Endometrial microvascular endothelial cells (primary cell): ENCODE measurements around the gene ZNF526. TPM values are rescaled to one million over a fixed set of nuclear protein-coding genes. Genes with fewer than 3 reads are reported as not detected.
"Not testable (repeated sequence)": the region's sequence is repeated elsewhere in the genome, so short reads cannot be mapped to it uniquely, and the experiment has no call there.

Experiments
- in situ Hi-C: cut with HindIII; loops from 2 replicates; pipeline ENCODE4 v1.10.0; 2017; ENCODE audit warnings: low sequenced_read_pairs, low pct_unique_long_range_greater_than_20kb; ENCODE audit errors: inconsistent ontology term
- total RNA-seq: library from RNA; depleted of rRNA; stranded (reverse); fragments of >200 nt; gene quantifications from one replicate; pipeline ENCODE4 v1.2.3, GENCODE V29; 2015; ENCODE audit errors: inconsistent ontology term

Gene ZNF526
- total RNA-seq, 1 donor from 2014 or later: 6.7 TPM

DNA sequence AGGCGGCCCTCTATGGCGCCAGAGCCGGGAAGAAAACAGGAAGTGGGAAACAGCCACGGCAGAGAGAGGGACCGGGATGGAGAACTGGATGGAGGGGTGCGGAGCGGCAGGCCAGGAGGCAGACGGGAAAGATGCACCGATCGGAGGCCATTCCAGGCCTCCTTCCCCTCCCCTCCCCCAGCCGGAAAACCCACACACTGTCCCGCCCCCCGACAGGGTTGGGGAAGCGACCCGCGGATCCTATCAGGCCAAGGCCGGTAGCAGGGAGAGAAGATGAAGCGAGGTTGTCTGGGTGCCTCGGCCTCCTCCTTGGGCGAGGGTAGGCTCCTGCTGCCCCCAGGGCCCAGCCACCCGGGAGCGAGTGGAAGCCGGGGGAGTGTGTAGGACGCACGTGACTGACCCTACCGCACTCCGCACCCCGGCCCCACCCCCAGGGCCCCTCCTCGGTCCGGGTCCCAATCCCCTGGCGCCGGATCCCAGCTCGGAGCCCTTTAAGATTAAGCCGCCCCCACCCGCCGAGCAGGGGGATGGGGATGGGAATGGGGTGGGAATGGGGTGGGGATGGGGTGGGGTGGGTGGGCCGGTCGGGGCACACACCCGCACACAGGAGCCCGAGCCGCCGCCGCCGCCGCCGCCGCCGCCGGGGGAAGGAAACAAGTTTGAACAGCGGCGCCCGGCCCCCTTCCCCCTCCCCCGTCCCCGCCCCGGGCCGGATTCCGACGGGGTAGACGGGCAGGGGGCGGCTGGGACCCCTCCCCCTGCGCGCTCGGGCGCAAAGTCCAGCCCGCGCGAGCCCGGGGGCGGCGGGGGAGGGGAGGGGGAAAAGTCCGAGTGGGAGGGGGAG is 33.4 kb downstream of the ZNF526 start:
- in situ Hi-C loops: no loop called here

DNA sequence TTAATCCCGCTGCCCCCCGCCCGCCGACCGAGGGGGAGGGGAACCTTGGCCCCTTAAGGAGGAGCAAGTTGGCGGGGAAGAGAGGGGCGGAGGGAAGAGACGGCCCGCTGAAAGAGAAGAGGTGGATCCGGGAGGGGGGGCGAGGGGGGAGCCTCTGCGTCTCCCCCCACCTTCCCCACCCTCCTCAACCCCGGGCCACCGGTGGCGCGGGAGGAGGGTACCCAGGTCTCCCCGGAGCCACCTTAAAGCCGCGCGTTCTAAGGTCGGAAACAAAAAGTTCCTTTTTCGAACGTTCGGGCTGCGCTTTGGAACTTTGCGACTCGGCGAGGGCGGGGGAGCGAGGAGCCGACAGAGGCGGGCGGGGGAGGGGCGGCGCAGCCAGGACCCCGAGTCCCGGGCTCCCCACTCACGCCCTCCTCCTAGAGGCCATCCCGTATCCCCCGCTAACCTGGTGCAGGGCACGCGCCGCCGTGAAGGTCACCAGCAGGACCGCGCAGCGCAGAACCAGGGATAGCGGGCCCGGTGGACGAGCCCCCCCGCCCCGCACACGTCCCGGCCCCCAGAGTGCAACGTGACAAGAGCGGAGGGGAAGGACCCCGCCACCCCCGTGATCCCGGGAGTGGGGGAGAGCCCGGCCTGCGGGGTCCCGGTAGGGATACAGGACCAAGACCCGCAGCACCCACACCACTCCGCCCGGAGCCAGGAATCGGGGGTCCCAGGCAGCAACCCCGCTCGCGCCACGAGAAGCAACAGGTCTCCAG is 34.2 kb downstream of the ZNF526 start:
- in situ Hi-C loops: no loop called here

DNA sequence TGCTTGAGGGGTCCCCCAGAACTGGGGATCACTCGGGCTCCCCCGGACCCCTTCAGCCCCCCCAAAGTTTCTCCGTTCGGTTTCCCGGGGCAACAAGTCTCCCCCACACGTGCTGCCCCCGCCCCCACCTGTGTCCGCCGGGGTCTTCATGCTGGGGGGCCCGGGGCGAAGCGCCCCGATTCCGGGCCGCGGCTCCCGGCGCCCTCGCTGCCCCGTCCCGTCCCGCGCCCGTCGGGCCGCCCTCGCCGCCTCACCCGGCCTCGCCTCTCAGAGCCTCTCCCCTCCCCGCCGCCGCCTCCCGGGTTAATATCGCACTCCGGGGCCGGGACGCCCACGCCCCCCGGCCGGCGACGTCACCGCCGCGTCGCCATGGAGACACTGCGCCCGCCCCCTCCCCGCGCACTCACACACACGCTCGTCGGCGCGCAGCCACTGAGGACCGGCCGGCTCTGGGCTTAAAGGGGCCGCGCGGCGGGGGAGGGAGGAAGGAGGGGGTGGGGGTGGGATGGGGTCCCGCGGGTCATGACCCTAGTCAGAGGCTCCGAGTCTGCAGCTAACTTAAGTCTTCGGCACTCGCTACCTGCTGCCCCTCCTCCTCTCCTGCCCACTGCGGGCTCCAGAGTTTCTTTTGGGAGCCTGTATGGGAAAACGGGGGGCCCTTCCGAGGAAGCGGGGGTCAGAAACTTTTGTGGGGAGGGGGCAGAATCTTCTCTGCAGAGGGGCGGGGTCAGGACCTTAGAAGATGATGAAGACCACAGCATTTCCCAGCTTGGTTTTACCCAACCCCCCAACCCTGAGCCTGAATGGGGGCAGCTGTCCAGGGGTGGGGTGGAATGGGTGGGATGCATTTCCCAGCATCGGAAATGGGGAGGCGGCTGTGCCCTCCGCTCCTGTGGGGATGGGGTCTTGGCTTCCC is 35.0 kb downstream of the ZNF526 start, which contains the start of gene ERF:
Gene ERF, minus strand, starts transcription at position 279 of the 916 bp plus-strand sequence. Its CDS starts 129 bp downstream, at position 150.
- in situ Hi-C loops: no loop called here

GRCh38 chr19:42255766-42256745 is 35.9 kb downstream of the ZNF526 start:
- in situ Hi-C loops: no loop called here

- in situ Hi-C loops: not testable (repeated sequence)
Observed at GRCh38 chr19:42257842-42258241, 37.7 kb downstream of the ZNF526 start.

- in situ Hi-C loops: no loop called here
Observed at GRCh38 chr19:42261763-42262162, 41.7 kb downstream of the ZNF526 start.

DNA sequence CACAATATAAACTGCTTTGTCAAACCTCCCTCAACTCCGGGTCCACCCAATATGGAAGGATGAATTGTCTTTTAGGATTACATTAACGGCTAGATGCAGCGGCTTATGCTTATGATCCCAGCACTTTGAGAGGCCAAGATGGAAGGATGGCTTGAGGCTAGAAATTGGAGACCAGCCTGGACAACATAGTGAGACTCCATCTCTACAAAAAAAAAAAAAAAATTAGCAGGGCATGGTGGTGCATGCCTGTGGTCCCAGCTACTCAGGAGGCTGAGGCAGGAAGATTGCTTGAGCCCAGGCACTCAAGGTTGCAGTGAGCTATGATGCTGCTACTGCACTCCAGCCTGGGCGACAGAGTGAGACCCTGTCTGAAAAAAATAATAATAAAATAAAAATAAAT is 46.0 kb downstream of the ZNF526 start:
- in situ Hi-C loops: not testable (repeated sequence)

- in situ Hi-C loops: not testable (repeated sequence)
Observed at GRCh38 chr19:42266928-42267603, 47.0 kb downstream of the ZNF526 start.

DNA sequence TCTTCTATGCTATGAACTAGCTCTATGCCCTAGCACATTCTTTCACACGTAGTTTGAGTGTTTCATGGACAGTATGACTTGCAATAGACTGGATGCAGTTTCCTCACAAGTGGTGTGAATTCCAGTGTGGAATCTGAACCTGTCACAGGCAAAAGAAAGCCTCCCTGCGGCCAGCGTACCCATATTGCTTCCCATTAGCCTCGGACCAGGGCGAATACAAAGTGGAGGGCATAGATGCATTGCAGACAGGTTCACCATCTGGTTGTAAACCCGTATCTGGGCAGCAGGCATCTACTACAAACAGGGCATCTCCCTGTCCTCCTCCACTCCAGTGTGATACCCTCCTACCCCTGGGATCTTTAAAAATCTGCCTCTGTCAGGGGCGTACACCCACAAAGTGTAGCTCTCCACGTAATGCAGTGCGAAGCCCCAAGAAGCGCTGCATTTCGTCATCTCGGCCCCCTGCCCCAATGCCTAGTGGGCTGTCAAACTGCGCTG is 47.6 kb downstream of the ZNF526 start:
- in situ Hi-C loops: no loop called here

DNA sequence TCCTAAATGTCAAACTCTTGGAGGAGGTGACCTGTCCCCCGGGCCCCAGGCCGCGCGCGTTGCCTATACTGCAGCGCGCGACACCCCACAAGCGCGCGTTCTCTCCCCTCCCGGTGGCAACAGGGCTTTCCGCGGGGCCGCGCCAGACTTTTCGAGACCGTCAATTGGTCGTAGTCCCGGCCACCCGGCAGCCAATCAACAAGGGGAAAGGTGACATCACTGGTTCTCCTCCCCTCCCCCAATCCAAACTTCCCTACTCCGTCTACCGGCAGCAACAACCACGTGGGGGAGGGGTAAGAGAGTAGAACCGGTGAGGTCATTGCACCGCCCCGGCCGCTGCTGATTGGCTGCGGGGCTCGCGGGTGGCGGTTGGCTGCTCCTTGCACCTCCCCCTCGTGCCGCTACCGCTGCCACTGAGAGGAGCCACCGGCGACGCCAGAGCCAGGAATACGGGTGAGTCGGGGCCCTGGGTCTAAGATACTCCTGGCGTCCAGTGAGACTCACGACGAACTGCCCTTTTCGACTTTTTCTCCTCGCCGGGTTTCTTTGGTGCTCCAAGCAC is 48.1 kb downstream of the ZNF526 start:
- in situ Hi-C loops: no loop called here

DNA sequence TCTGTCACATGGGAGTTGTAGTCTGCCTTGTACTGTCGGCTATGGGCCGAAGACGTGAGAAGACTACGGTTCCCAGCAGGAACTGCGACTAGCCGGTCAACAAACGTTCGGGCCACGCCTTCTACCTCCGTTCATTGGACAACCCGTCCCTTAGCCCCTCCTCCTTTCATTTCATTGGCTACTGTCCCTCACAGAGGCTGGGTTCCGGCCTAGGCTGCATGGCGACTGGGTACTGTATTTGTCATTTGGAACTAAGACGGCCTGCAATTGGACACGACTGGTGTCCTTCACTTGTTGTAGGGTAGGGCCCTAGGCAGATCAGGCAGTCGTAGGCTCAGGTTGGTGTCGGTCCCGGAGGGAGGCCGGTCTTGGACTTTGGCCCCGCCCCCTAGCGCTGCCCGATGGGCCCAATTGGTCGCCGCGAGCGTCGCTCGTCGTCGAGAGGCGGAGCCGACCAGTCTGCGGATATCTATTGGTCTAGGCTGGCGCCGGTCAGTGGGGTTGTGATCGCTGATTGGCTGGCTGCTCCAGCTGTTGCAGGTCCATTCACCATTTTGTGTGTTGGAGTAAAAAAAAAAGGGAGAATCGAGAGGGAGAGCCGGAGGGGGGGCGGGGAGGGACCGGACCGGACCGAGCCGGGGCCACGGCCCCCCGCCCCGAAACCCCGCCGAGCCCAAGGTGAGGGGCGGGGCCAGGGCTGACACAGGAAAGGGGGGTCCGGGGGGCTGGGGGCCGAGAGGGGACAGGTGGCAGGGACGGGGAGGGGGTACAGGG is 48.8 kb downstream of the ZNF526 start, which contains the start of gene CIC:
Gene CIC, plus strand, starts transcription at position 549 of the 774 bp plus-strand sequence. CDS start 2,532 bp downstream, outside the sequence.
- in situ Hi-C loops: no loop called here

GRCh38 chr19:42269478-42270345 is 49.6 kb downstream of the ZNF526 start:
- in situ Hi-C loops: no loop called here

DNA sequence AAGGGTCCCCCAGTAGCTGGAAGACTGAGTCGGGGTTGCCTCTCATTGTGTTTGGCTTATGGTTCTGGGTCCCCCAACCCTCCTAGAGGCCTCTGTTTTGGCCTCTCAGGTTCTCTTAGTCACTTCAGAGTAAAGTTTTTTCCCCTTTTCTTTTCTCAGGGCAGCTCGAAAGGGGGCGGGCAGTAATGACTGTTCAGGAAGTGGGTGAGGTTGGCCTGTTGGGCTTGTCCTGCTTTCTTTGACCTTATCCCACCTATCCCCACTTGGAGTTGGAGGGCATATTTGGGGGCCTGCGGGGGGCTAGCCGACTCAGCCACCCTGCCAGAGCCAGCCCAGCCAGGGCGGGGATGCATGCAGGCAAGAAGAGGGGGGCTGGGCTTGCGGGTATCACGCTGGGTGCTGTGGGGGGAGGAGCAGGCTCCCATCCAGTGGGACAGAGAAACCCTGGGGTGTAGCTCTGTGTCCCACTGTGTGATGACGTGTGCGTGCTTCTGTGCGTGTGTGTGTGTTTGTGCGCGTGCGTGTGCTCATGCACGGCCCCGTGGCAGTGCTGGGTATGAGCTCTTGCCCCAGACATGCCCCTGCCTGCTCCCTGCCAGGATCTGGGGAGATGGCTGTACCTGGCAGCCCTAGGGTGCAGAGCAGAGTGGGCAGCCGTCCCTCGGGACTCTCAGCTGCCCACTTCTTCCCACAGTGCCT is 50.4 kb downstream of the ZNF526 start:
- in situ Hi-C loops: no loop called here

DNA sequence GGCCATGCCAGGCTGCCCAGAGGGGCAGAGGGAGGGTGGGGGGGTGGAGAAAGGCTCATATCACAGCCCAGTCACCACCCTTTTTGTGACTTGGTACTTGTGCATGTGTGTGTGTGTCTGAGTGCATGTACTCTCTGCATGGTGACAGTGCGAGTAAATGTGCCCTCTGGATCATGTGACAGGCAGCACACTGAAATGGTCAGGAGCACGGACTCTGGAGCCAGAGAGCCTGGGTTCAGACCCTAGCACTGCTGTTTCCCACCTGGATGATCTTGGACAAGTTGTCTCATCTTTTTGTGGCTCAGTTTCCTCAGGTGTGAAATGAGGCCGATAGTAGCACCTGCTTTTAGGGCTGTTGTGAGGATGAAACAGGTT is 50.9 kb downstream of the ZNF526 start:
- in situ Hi-C loops: no loop called here
